Motor neuron (in vitro differentiated cells): Measurements from ENCODE around the gene SEC31A. TPM values are rescaled to one million over a fixed set of nuclear protein-coding genes. Genes with fewer than 3 reads are reported as not detected.

Source experiments
- ATAC-seq, 8 experiments: fragments of 200-7000 bp; cut with Tn5 transposase; replicated peaks in 6 of 8; 2 replicates each; pipeline ENCODE4 v1.8.0; 2021; ENCODE audit warnings: mild to moderate bottlenecking in 8 of 8, moderate library complexity in 8 of 8
- H3K27ac ChIP-seq, 2 donors: fragments of 250-450 bp; sonication (Bioruptor Pico); 2 replicates each; pipeline ENCODE4 v1.9.0; 2021; ENCODE audit warnings: antibody characterized with exemption in 2 of 2, mild to moderate bottlenecking in 2 of 2, moderate library complexity in 1 of 2
- H3K4me1 ChIP-seq, 2 donors: fragments of 250-450 bp; sonication (Bioruptor Pico); replicated peaks in 1 of 2; 2 replicates each; pipeline ENCODE4 v1.6.1; 2021; ENCODE audit warnings: antibody characterized with exemption in 2 of 2, mild to moderate bottlenecking in 2 of 2, moderate library complexity in 1 of 2
- H3K4me3 ChIP-seq, 5 donors: fragments of 250-450 bp; sonication (Bioruptor Pico); 2 replicates each; pipeline ENCODE4 v1.9.0; 2021; ENCODE audit warnings: antibody characterized with exemption in 5 of 5, mild to moderate bottlenecking in 5 of 5, moderate library complexity in 4 of 5
- WGBS, 10 experiments: fragments of 450-650 bp; shearing (Covaris generic); methylation state at CpG; one replicate each; pipeline ENCODE4 v1.0.0; 2022; 5-methylcytosine and 5-hydroxymethylcytosine counted together
- in situ Hi-C, 9 experiments: fragments of 400-800 bp; cut with MboI; loops; one replicate each; pipeline ENCODE4 v1.15.0; 2021; ENCODE audit warnings: low sequenced_read_pairs in 9 of 9, low pct_unique_long_range_greater_than_20kb in 2 of 9; ENCODE audit not compliant: unreplicated experiment in 9 of 9
- total RNA-seq, 8 experiments: library from RNA; unstranded; fragments of 300-600 nt; gene quantifications; 2 replicates each; pipeline versions ENCODE4 v1.2.3 to v1.2.4, GENCODE V29; 2022

SEC31A gene
- total RNA-seq, 8 experiments from 2014 or later: 119 to 474 (median 230) TPM

DNA sequence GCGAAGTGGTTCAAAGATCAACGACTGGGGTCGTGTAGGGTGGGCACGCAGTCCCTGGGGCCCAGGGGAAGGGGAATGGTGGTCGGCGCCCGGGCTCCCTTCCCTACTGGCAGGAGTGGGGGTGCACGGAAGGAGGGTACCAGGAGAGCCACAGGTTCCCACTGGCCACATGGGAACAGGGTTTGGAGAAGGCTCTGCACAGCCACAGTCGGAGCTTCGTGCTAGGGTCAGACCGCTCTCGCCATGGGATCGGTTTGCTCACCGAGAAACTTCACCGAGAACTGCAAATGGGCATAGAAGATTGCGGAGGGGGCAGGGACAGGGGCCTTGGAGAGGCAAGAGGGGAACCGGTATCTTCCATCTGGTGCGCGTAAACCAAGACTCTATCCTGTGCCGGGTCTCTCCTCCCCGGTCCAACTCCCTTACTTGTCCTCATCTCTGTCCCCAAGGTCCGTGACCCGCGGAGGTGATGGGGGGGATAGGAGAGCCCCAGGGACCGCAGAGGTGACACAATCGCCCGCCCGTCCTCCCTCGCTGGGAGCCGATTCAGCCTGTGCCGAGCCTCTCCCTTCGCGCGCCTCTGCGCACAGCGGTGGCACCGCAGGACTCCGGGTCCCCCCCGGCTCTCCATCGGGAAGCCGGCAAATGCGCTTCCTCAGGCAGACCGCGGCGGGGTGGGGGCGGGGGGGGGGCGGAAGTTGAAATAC, 93.4 kb downstream of the SEC31A start:
- in situ Hi-C loops: no loop called here
- H3K27ac ChIP-seq: no peak overlapping the region
- peak overlapping the region; percentile 67 to 93 (median 86) for H3K4me3 ChIP-seq
- WGBS, 10 experiments: 0 to 22% (median 7%) methylated on average over 2 to 8 of the region's 47 CpGs; no CpG with 5 or more reads in 6 of the 10 experiments
- peak; percentile 12 to 46 (median 39) for ATAC-seq
- peaks cover 27 to 30% of the 10 kb centered on the region in 2 donors for H3K4me1 ChIP-seq

DNA sequence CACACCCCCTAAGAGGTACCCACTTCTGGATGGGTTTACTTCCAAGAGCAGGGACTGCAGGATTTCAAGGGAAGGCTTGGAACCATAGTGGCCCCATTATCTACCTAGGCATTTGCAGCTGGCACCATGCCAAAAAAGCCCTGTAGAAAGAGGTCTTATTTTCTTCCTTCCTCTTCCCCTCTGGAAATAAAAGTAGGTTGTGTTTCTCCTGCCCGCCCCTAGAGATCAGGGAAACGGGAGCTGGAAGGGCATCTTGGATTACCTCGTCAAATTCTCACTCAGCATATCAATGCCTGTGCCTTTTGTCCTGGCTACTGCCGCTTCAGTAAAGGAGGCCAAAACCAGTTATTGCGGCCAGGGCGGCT, 93.9 kb downstream of the SEC31A start:
- Histone ChIP-seq H3K4me1 (peaks cover 29 to 30% of the 10 kb centered on the region in 2 donors), H3K4me3 (peak overlapping the region; percentile 67 to 93 (median 86)), H3K27ac (no peak overlapping the region)
- ATAC-seq: peak in 5 of 8 experiments; percentile 1 to 7 (median 2)
- in situ Hi-C loops: no loop called here
- WGBS, 10 experiments: 0 to 100% (median 6%) methylated on average over 1 to 3 of the region's 6 CpGs; no CpG with 5 or more reads in 4 of the 10 experiments

DNA sequence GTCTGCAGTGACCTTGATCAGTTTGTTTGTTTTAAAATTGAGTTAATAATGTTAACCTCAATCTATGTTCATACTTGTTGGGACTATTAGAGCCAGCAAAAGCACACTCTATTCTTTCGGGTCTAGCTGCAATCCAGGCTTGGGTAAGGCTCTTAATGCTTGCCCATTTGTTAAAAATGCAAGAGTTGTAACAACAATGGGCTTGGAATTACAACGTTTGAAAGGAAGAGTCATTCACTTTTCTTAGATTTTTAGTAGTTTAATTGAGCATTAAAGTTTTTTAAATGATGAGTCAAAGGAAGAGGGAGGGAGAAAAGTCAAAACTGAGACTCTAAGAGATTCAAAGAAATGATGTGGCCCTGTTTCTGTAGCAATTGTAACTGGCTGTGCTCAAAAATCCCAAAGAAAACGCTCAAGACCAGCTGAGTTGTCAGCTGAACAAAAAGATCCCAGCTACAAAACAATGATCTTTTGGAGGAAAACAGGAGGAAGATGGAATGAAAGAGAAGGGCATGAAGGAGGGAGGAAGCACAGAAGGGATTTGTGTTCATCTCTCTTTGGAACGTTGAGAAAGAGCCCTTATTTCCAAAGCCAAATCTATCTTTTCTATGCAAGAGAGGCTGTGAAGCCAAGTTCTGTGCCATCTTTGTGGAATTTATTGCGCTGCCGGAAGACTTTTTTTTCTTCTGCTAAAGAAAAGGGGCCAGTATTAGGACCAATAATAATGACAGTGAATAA, 97.9 kb downstream of the SEC31A start:
- no peak for ATAC-seq
- no peak overlapping the region for H3K27ac ChIP-seq
- in situ Hi-C loops: no loop called here
- WGBS, 10 experiments: 10 to 37% (median 32%) methylated on average over 2 to 6 of the region's 6 CpGs
- H3K4me1 ChIP-seq: peaks cover 29 to 48% of the 10 kb centered on the region in 2 donors
- H3K4me3 ChIP-seq: no peak overlapping the region

DNA sequence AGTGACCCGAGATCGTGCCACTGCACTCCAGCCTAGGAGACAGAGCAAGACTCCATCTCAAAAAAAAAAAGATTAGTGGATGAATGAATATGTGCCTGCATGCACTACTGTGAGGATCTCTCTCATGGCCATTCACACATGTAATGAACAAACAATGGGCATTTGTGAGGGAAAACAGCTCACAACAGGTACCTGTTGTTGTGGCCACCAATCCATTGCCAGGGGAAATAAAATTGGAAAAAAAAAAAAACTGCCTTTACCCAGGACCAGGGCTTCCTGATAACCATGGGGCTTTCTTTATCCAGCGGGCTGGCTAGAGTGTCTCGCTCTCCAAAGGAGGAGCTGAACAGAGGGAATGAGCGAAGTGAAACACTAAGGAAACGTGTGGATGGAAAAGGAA, 99.8 kb downstream of the SEC31A start:
- no peak for ATAC-seq
- Histone ChIP-seq H3K27ac (no peak overlapping the region), H3K4me3 (no peak overlapping the region), H3K4me1 (peaks cover 33 to 54% of the 10 kb centered on the region in 2 donors)
- in situ Hi-C loops: no loop called here
- 20 to 100% (median 69%) methylated on average over 2 to 5 of the region's 6 CpGs; no CpG with 5 or more reads in 2 of the 10 experiments for WGBS, 10 experiments

DNA sequence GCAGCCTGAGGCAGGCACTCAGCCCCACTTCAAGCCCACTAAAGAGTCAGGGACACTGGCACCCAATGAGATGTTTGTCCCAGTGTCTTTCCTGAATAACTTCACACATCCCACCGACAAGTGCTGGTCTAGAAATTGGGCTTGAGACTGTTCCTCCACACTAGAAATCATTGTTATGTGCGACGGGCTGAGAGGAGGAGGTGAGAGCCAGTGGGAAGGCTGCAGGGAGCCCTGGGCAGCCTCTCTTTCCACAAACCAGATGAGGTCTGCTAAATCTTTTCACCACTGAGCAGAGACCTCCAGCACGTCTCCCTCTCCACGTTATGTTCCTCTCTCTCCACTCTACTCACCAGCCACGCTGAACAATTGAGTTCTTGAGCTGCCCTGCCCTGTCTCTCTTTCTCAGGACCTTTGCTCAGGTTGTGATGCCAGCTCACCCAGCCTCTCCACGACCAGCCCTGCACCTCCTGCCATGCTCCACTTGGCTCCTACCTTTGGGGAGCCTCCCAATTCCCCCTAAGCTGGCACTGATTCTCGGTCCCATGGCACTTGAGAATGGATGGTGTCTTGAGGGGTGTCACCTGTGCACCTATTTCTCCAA, 100.8 kb downstream of the SEC31A start:
- H3K4me3 ChIP-seq: no peak overlapping the region
- in situ Hi-C loops: no loop called here
- no peak overlapping the region for H3K27ac ChIP-seq
- peaks cover 43 to 63% of the 10 kb centered on the region in 2 donors for H3K4me1 ChIP-seq
- WGBS, 10 experiments: 10 to 100% (median 60%) methylated on average over 1 to 2 of the region's 8 CpGs; no CpG with 5 or more reads in 3 of the 10 experiments
- no peak for ATAC-seq

DNA sequence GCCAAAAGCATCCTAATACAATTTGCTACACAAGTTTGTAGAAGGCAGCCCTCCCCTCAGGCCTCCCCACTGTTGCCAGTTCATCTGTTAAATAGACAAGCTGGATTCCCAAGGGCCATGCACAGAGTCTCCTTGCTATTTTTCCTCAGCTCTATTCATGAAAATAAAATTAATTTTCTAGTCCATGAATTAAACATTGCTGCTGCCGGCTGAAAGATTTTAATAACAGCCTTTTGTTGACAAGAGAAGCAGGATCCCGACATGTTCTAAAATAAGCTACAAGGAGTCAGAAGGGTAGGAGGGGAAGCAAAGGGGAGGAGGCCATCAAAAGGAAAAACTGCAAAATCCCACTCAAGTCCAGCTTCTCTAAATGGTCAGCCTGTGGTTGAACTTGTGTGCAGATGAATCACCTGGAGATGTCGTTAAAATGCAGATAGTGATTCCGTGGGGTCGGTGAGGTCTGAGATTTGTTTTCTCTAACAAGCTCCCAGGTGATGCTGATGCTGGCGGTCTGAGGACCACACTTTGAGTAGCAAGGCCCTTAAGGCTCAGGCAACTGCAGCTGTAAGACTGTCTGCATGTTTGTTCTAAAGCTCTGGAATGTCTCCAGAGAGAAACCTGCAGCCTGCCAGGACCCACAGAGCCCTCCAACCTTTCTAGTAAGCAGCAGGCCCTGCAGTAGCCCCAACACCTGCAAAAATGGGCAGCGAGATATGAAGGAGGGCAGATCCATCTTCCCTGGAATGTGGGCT, 101.8 kb downstream of the SEC31A start:
- H3K4me1 ChIP-seq: peaks cover 53 to 71% of the 10 kb centered on the region in 2 donors
- in situ Hi-C loops: no loop called here
- no peak overlapping the region for H3K4me3 ChIP-seq
- 17 to 100% (median 42%) methylated on average over 1 to 6 of the region's 7 CpGs for WGBS, 10 experiments
- H3K27ac ChIP-seq: peak overlapping the region; percentile 10 to 12
- peak in 1 of 8 experiments; percentile 2 for ATAC-seq

DNA sequence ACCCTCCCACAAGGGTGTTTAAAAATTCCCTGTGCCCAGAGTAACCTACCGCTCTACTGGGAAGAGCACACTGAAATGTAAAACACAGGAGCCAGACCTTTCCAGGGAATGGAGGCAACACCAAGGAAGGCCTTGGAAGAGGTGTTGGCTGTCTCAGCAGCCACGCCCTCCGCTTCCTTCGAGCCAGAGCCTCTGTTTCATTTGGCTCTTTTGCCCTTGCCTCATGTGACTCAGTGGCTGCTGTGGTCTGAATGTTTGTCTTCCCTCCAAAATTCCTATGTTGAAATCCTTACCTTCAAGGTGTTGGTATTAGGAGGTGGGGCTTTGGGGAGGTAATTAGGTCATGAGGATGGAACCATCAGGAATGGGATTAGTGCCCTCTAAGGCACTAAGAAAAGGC, 103.6 kb downstream of the SEC31A start:
- peaks cover 45 to 57% of the 10 kb centered on the region in 2 donors for H3K4me1 ChIP-seq

DNA sequence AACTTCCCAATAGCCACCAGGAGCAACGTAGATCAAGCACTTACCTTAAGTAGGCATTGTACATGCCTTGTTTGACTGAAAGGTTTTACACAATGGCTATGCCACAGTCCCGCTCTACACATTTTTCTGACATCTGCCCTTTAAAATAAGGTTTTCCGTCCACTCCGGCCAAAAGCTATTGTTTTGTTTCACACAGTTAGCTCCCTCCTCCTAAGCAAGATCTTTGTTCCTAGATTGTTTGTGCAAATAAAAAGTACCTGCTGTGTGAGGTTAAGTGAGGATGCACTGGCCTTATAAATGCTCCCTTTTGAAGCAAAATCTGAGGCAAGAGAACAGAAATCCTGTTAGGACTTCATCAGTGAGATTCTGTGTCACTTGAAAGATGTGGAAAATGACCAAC, 104.1 kb downstream of the SEC31A start:
- H3K4me3 ChIP-seq: no peak overlapping the region
- peaks cover 45 to 59% of the 10 kb centered on the region in 2 donors for H3K4me1 ChIP-seq
- in situ Hi-C loops: no loop called here
- 54 to 75% (median 71%) methylated on average over 2 to 4 of the region's 4 CpGs; no CpG with 5 or more reads in 3 of the 10 experiments for WGBS, 10 experiments
- H3K27ac ChIP-seq: peak overlapping the region in 1 of 2 donors; percentile 2
- no peak for ATAC-seq

More for the DNA sequence above, 103.6 kb downstream of the SEC31A start:
- ATAC-seq: no peak
- in situ Hi-C loops: no loop called here
- no peak overlapping the region for H3K27ac ChIP-seq
- H3K4me3 ChIP-seq: no peak overlapping the region
- 31 to 100% (median 69%) methylated on average over 1 to 3 of the region's 4 CpGs; no CpG with 5 or more reads in 3 of the 10 experiments for WGBS, 10 experiments

DNA sequence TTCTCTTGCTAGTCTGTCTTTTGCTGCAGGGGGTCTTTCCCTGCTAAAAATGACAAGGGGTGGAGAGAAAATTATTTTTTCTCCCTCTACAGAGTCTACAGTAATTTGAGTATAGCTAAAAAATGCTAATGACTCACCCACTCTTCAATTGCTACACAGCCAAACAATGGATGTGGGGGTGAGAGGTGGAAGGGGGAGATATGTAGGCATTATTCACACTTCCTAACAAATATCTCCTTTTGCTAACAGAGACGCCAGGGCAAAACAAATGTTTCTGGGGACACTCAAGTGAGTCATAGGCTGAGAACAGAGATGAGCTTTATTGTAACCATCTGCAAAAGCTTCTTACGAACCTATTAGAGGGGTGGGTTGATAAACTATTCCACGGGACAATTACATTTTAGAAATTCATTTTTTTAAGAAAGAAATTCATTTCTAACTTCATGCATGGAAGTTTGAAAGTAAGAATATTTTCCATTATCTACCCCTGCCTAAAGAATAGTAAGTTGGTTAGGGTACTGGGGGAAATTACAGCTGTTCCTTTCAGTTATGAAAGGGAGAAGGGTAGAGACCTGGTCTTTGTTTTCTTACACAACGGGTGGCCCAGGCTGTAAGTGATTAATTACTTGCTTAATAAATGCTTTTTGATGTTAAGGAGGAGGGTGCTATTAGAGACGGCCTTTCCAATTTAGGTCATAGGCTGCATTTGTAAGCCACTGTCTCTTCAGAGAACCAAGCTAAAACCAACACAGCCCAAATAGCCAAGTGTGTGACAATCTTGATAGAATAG, 105.1 kb downstream of the SEC31A start:
- Histone ChIP-seq H3K4me1 (peaks cover 47 to 58% of the 10 kb centered on the region in 2 donors), H3K4me3 (peak overlapping the region in 3 of 5 donors; percentile 5 to 26 (median 15)), H3K27ac (peak overlapping the region; percentile 53 to 56)
- ATAC-seq: peak in 6 of 8 experiments; percentile 13 to 73 (median 68)
- in situ Hi-C loops: no loop called here
- WGBS, 10 experiments: 0 to 17% (median 5%) methylated on average over 1 to 5 of the region's 5 CpGs

DNA sequence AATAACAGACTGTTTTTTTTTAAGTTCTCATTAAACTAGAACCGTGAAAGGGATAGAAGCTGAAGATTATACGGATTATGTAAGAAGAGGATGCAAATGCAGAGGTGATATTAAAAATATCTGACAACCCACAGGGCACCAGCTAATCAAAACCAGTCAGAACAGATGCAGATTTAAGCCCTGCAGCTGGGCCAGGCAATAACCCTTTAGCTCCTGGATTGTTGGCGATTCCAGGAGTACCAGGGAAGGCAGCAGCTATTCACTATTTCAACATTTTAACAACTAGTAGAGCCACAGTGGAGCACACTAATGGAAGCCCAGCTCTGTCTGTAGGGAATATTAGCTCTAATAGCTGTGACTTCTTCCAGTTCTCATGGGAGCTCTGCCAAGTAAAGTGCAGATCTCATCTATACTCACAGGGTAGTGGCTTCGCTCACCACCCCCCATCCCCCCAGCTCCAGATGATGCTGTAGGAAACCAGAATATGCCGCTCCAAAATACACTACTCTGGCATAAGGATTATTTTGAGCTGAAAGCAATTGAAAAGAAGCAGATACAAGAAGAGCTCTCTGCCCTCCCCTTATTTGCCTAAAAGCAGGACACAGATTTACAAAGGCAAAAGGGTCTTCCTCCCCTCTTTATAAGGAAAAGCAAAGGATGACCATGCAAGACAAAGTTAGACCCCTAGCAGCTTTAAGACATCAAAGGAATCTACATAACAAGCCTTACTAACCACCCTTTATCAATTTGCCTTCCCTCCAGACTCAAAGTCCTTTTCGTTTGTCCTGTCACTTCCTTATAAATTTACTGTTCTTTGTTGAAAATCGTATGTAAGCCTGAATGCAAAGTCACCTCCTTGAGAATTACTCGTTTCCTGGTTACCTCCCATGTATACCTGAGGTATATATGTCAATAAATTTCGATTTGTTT, 106.0 kb downstream of the SEC31A start:
- H3K4me1 ChIP-seq: peaks cover 50 to 52% of the 10 kb centered on the region in 2 donors
- in situ Hi-C loops: no loop called here
- H3K4me3 ChIP-seq: peak overlapping the region; percentile 2 to 26 (median 11)
- peak overlapping the region; percentile 53 to 56 for H3K27ac ChIP-seq
- 0 to 19% (median 8%) methylated on average over 4 to 7 of the region's 9 CpGs; no CpG with 5 or more reads in 1 of the 10 experiments for WGBS, 10 experiments
- peak in 7 of 8 experiments; percentile 27 to 66 (median 55) for ATAC-seq
